Progenitor cell of endocrine pancreas (in vitro differentiated cells): ENCODE results near the gene TDG. TPM values are rescaled to one million over a fixed set of nuclear protein-coding genes. Genes with fewer than 3 reads are reported as not detected.

ENCODE experiments used
- DNase-seq: peaks from one replicate; pipeline ENCODE4 v3.0.0; 2021; ENCODE audit warnings: low spot score; ENCODE audit not compliant: unreplicated experiment
- H3K27ac Mint-ChIP-seq: 2 replicates; pipeline ENCODE4 v1.8.0; 2021; ENCODE audit warnings: mild to moderate bottlenecking, moderate library complexity, mixed read lengths
- H3K27me3 Mint-ChIP-seq: 2 replicates; pipeline ENCODE4 v1.8.0; 2021; ENCODE audit warnings: mixed read lengths
- H3K36me3 Mint-ChIP-seq: 2 replicates; pipeline ENCODE4 v1.8.0; 2022; ENCODE audit warnings: mixed read lengths; ENCODE audit not compliant: insufficient read depth
- H3K4me1 Mint-ChIP-seq: 2 replicates; pipeline ENCODE4 v1.8.0; 2021; ENCODE audit warnings: low read depth, mixed read lengths
- H3K4me3 Mint-ChIP-seq: 2 replicates; pipeline ENCODE4 v1.8.0; 2021; ENCODE audit warnings: low read depth, mild to moderate bottlenecking, moderate library complexity, mixed read lengths
- H3K9me3 Mint-ChIP-seq: 2 replicates; pipeline ENCODE4 v1.8.0; 2021; ENCODE audit warnings: low read depth, mixed read lengths
- total RNA-seq: library from RNA; stranded (reverse); gene quantifications from 2 replicates; pipeline ENCODE4 v1.2.1, GENCODE V29; 2021
- TF ChIP-seq, protein P1 (sequence below): fragments of 200-600 bp; sonication (generic); IDR thresholded peaks from one replicate; pipeline ENCODE4 v1.5.0; 2021; ENCODE audit warnings: antibody characterized with exemption, mild to moderate bottlenecking; ENCODE audit not compliant: unreplicated experiment

The TDG gene
- total RNA-seq, 1 donor from 2014 or later, result 52.9 TPM

DNA sequence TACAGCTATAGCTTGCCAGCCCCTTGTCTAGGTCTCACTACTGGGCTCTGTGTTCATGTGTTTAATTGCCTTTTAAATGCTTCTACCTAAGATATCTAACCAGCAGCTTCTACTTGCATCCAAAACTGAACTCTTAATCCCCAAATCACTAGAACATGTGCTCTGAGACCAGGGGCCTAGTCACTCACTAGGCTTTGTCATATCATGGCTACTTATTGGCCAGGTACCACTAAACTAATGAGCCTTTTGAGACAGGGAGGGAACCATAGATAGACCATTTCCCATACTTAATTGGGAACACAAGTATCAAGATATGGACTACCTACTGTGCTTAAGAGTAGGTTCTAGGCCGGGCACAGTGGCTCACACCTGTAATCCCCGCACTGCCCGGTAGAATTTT lies 29.0 kb upstream of the TDG start:
- no peak overlapping the region for H3K4me3 Mint-ChIP-seq
- TF ChIP-seq, protein P1, sequence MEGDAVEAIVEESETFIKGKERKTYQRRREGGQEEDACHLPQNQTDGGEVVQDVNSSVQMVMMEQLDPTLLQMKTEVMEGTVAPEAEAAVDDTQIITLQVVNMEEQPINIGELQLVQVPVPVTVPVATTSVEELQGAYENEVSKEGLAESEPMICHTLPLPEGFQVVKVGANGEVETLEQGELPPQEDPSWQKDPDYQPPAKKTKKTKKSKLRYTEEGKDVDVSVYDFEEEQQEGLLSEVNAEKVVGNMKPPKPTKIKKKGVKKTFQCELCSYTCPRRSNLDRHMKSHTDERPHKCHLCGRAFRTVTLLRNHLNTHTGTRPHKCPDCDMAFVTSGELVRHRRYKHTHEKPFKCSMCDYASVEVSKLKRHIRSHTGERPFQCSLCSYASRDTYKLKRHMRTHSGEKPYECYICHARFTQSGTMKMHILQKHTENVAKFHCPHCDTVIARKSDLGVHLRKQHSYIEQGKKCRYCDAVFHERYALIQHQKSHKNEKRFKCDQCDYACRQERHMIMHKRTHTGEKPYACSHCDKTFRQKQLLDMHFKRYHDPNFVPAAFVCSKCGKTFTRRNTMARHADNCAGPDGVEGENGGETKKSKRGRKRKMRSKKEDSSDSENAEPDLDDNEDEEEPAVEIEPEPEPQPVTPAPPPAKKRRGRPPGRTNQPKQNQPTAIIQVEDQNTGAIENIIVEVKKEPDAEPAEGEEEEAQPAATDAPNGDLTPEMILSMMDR, result no peak
- DNase-seq, result no peak
- no peaks in the 10 kb centered on the region for H3K27me3 Mint-ChIP-seq
- H3K9me3 Mint-ChIP-seq, result no peaks in the 10 kb centered on the region
- H3K4me1 Mint-ChIP-seq, result peaks cover 19% of the 10 kb centered on the region
- peaks cover 40% of the 10 kb centered on the region for H3K36me3 Mint-ChIP-seq
- H3K27ac Mint-ChIP-seq, result no peak overlapping the region

DNA sequence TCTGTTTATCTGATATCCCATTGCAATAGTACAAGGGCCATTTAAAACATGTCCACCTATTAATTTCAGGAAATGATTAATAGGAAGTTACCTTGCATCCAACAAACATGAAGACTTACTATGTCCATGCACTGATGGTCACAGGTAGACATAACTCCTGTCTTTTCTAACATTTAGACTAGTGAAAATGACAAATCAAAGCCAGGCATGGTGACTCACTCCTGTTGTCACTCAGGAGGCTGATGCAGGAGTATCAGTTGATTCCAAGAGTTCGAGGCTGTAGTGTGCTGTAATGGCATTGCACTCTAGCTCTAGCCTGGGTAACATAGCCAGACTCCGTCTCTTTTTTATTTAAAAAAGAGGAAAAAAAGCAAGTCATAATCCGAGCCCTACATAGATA lies 20.7 kb upstream of the TDG start:
- no peaks in the 10 kb centered on the region for H3K27me3 Mint-ChIP-seq
- no peaks in the 10 kb centered on the region for H3K4me1 Mint-ChIP-seq
- no peak for DNase-seq
- TF ChIP-seq, protein P1, result no peak
- H3K36me3 Mint-ChIP-seq, result peaks cover 54% of the 10 kb centered on the region
- H3K9me3 Mint-ChIP-seq, result no peaks in the 10 kb centered on the region
- H3K4me3 Mint-ChIP-seq, result no peak overlapping the region
- no peak overlapping the region for H3K27ac Mint-ChIP-seq

DNA sequence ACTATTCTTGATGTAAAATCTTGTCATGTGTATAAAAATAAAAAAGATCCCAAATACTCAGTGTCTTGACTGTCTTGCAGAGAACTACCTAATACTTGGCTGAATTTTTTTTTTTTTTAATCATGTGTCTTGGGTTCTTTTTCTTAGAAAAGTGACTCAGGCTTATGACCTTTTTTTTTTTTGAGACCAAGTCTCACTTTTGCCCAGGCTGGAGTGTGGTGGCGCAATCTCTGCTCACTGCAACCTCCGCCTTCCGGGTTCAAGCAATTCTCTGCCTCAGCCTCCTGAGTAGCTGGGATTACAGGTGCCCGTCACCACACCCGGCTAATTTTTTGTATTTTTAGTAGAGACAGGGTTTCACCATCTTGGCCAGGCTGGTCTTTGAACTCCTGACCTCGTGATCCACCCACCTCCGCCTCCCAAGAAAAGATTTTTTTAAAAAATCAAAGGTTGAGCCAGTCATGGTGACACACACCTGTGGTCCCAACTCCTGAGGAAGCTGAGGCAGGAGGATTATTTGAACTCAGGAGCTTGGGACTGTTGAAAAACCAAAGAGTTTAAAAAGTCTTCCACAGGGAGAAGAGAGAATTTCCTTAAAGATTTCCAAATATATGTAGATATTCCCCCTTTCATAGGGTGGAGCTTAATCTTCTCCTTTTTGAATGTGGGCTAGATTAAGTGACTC lies 17.7 kb upstream of the TDG start:
- TF ChIP-seq, protein P1, result no peak
- Mint-ChIP-seq H3K4me1 (no peaks in the 10 kb centered on the region), H3K27me3 (no peaks in the 10 kb centered on the region), H3K36me3 (peaks cover 44% of the 10 kb centered on the region), H3K9me3 (no peaks in the 10 kb centered on the region), H3K4me3 (no peak overlapping the region), H3K27ac (peak overlapping the region; percentile 88)
- no peak for DNase-seq

DNA sequence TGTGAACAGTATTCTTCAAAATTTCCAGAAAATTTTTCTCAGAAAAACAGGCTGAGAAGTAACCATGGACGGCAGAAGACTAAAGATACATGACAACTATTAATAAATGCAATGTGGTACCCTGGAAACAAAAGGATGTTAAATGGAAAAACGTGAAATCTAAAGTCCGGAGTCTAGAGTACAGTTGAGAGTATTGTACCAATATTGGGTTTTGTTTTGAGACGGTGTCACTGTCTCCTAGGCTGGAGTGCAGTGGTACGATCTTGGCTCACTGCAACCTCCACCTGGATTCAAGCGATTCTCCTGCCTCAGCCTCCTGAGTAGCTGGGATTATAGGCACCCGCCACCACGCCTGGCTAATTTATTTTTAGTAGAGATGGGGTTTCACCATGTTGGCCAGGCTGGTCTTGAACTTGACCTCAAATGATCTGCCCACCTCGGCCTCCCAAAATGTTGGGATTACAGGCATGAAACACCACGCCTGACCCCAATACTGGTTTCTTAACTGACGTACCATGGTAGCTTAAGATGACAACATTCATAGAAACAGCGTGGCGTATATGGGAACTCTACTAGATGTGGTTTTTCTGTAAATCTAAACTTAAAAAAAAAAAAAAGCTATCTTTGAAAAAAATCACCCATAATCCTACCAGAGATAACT lies 16.8 kb upstream of the TDG start:
- DNase-seq, result no peak
- no peaks in the 10 kb centered on the region for H3K4me1 Mint-ChIP-seq
- H3K27ac Mint-ChIP-seq, result peak overlapping the region; percentile 88
- peaks cover 42% of the 10 kb centered on the region for H3K36me3 Mint-ChIP-seq
- H3K4me3 Mint-ChIP-seq, result no peak overlapping the region
- H3K27me3 Mint-ChIP-seq, result no peaks in the 10 kb centered on the region
- H3K9me3 Mint-ChIP-seq, result no peaks in the 10 kb centered on the region
- TF ChIP-seq, protein P1, result no peak

DNA sequence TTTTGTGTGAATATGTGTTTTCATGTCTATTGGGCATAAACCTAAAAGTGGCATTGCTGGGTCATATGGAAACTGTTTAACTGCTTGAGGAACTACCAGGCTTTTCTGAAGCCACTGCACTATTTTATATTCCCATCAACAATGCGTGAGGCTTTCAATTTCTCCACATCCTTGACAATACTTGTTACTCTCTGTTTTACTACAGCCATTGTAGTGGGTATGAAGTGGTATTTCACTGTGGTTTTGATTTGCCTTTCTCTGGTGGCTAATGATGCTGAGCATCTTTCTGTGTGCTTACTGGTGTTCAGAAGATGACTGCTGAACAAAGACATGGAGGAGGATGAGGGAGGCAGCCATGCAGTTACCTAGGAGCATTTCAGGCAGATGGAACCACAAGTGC lies 13.2 kb upstream of the TDG start:
- Mint-ChIP-seq H3K27ac (no peak overlapping the region), H3K36me3 (peaks cover 31% of the 10 kb centered on the region), H3K4me1 (peaks cover 14% of the 10 kb centered on the region), H3K27me3 (no peaks in the 10 kb centered on the region), H3K4me3 (no peak overlapping the region), H3K9me3 (no peaks in the 10 kb centered on the region)
- DNase-seq, result no peak
- TF ChIP-seq, protein P1, result no peak
